HG03064 (cell line): Measurements from ENCODE around the gene TBC1D22A.
"Not testable (repeated sequence)": the region's sequence is repeated elsewhere in the genome, so short reads cannot be mapped to it uniquely, and the experiment has no call there.

Source experiments
- ATAC-seq: cut with Tn5 transposase; IDR thresholded peaks from one replicate; pipeline ENCODE4 v1.9.1; 2021; ENCODE audit warnings: low read depth; ENCODE audit not compliant: unreplicated experiment

TBC1D22A gene

GRCh38 chr22:46770151-46770641 is 7.7 kb downstream of the TBC1D22A start:
- no peak for ATAC-seq

- ATAC-seq: no peak
Observed at GRCh38 chr22:46770726-46771125, 8.3 kb downstream of the TBC1D22A start.

- no peak for ATAC-seq
Observed at GRCh38 chr22:46773076-46773475, 10.6 kb downstream of the TBC1D22A start.

- ATAC-seq: no peak
Observed at GRCh38 chr22:46774253-46774979, 12.0 kb downstream of the TBC1D22A start.

GRCh38 chr22:46774980-46775849 is 12.8 kb downstream of the TBC1D22A start:
- ATAC-seq: no peak

GRCh38 chr22:46775850-46776826 is 13.7 kb downstream of the TBC1D22A start:
- no peak for ATAC-seq

- no peak for ATAC-seq
Observed at GRCh38 chr22:46776876-46777608, 14.6 kb downstream of the TBC1D22A start.

GRCh38 chr22:46777609-46777970 is 15.1 kb downstream of the TBC1D22A start:
- ATAC-seq: no peak

GRCh38 chr22:46779023-46779422 is 16.6 kb downstream of the TBC1D22A start:
- ATAC-seq: no peak

GRCh38 chr22:46779651-46780050 is 17.2 kb downstream of the TBC1D22A start:
- no peak for ATAC-seq

GRCh38 chr22:46780453-46780852 is 18.0 kb downstream of the TBC1D22A start:
- ATAC-seq: no peak

GRCh38 chr22:46781291-46781690 is 18.8 kb downstream of the TBC1D22A start:
- no peak for ATAC-seq

- ATAC-seq: not testable (repeated sequence)
Observed at GRCh38 chr22:46782200-46782599, 19.8 kb downstream of the TBC1D22A start.

- no peak for ATAC-seq
Observed at GRCh38 chr22:46783721-46784120, 21.3 kb downstream of the TBC1D22A start.

GRCh38 chr22:46788441-46789172 is 26.2 kb downstream of the TBC1D22A start:
- ATAC-seq: no peak

GRCh38 chr22:46789992-46790391 is 27.5 kb downstream of the TBC1D22A start:
- ATAC-seq: no peak

- ATAC-seq: no peak
Observed at GRCh38 chr22:46791201-46791731, 28.8 kb downstream of the TBC1D22A start.

GRCh38 chr22:46792061-46792796 is 29.8 kb downstream of the TBC1D22A start:
- no peak for ATAC-seq
